Measurements from ENCODE around the gene CTBP1. TPM values are rescaled to one million over a fixed set of nuclear protein-coding genes. Genes with fewer than 3 reads are reported as not detected.

Gene CTBP1
- total and polyA plus RNA-seq, 2 of the 8 experiments (the other 6 are each of a cell fraction or from before 2014, with no cell fraction given) = 128 to 185 TPM

- no peak for TF ChIP-seq RAD21 (IDR thresholded peaks at IDR 0.05 in 1 of 2, conservative IDR thresholded peaks at IDR 0.05 in 1 of 2; ENCODE audit: low read depth in 2 of 2, low read length in 2 of 2)
- no peak for TF ChIP-seq BACH1 (IDR thresholded peaks at IDR 0.05; ENCODE audit: low read length)
- no peak for TF ChIP-seq EZH2 (IDR thresholded peaks at IDR 0.05; ENCODE audit: low read depth, low read length, severe bottlenecking)
- no peak for TF ChIP-seq JUN (IDR thresholded peaks at IDR 0.05; ENCODE audit: low read depth, low read length)
- TF ChIP-seq SP1 (IDR thresholded peaks at IDR 0.05; ENCODE audit: low read depth, low read length) = no peak
- no peak for TF ChIP-seq RBBP5 (IDR thresholded peaks at IDR 0.05; ENCODE audit: borderline replicate concordance, low read depth, low read length)
- TF ChIP-seq TCF12 (IDR thresholded peaks at IDR 0.05; ENCODE audit: low read depth, low read length) = no peak
- TF ChIP-seq TAF7 (optimal IDR thresholded peaks at IDR 0.05; ENCODE audit: borderline replicate concordance, low read depth, low read length) = no peak
- no peak for TF ChIP-seq RNF2 (IDR thresholded peaks at IDR 0.05; ENCODE audit: borderline replicate concordance, low read depth, low read length, missing control alignments, poor library complexity, severe bottlenecking)
These were observed 39.9 kb upstream of the CTBP1 start (continued) for GRCh38 chr4:1288786-1289185.
